GM12878 (cell line): Measurements from ENCODE around the gene FBXO8. TPM values are rescaled to one million over a fixed set of nuclear protein-coding genes. Genes with fewer than 3 reads are reported as not detected.

ENCODE experiments used
- ATAC-seq: fragments of 200-7000 bp; cut with Tn5 transposase; 3 replicates; pipeline ENCODE4 v1.9.1; 2020; ENCODE audit warnings: mild to moderate bottlenecking, moderate library complexity
- BruUV-seq: library from RNA; stranded (reverse); fragments of 400-500 nt; replicated peaks from 2 replicates; lab custom pipeline; 2021; lab: Mats Ljungman, UMichigan
- CTCF ChIA-PET: fragments of 300-600 bp; sonication (Branson Sonifier 250); formaldehyde crosslinking; extraction: SDS; loops from one replicate; lab custom pipeline; 2021; ENCODE audit warnings: inconsistent platforms; lab: Yijun Ruan, JAX
- POLR2A ChIA-PET: fragments of 350-600 bp; formaldehyde crosslinking; extraction: SDS; loops from one replicate; lab custom pipeline; 2021; ENCODE audit warnings: inconsistent platforms; lab: Charles Lee
- RAD21 ChIA-PET: fragments of 300-600 bp; sonication (Branson Sonifier 250); formaldehyde crosslinking; loops from one replicate; lab custom pipeline; 2023; ENCODE audit warnings: antibody characterized with exemption; ENCODE audit not compliant: unreplicated experiment; lab: Charles Lee
- SMC1A ChIA-PET: fragments of 300-600 bp; sonication (Branson Sonifier 250); formaldehyde crosslinking; loops from one replicate; lab custom pipeline; 2023; ENCODE audit not compliant: unreplicated experiment, uncharacterized antibody; lab: Charles Lee
- DNase-seq: peaks from one replicate; pipeline ENCODE4 v3.0.0-alpha.2; 2011; ENCODE audit warnings: low read depth, low spot score
- FAIRE-seq: peaks from 3 replicates; lab custom pipeline; 2011; peaks lifted over from hg19 to GRCh38; lab: Jason Lieb, UNC
- H2AFZ ChIP-seq: 2 replicates; pipeline ENCODE4 v1.6.0; 2011; ENCODE audit warnings: low read depth, low read length, control low read depth; ENCODE audit not compliant: control insufficient read depth
- H3K27ac ChIP-seq: 2 replicates; pipeline ENCODE4 v1.5.1; 2011; ENCODE audit warnings: control low read depth; ENCODE audit not compliant: control insufficient read depth, insufficient read depth
- H3K27me3 ChIP-seq, 2 experiments: replicated peaks in 1 of 2; 2 replicates each; pipeline versions ENCODE4 v1.6.0 to v1.6.1; 2011; ENCODE audit warnings: low read length in 1 of 2; ENCODE audit not compliant: control insufficient read depth in 2 of 2, insufficient read depth in 2 of 2
- H3K36me3 ChIP-seq, 2 experiments: 2 replicates each; pipeline ENCODE4 v1.5.1; 2011; ENCODE audit warnings: low read length in 1 of 2; ENCODE audit not compliant: control insufficient read depth in 2 of 2, insufficient read depth in 2 of 2
- H3K4me1 ChIP-seq: 2 replicates; pipeline ENCODE4 v1.6.1; 2011; ENCODE audit warnings: mild to moderate bottlenecking, low read length, moderate library complexity, mixed read lengths; ENCODE audit not compliant: control insufficient read depth, insufficient read depth
- H3K4me2 ChIP-seq: 2 replicates; pipeline ENCODE4 v1.6.0; 2011; ENCODE audit warnings: control low read depth; ENCODE audit not compliant: control insufficient read depth, insufficient read depth
- H3K4me3 ChIP-seq: fragments of 200-600 bp; sonication (generic); 2 replicates; pipeline ENCODE4 v1.5.1; 2016
- H3K79me2 ChIP-seq: 2 replicates; pipeline ENCODE4 v1.6.0; 2011; ENCODE audit warnings: low read length; ENCODE audit not compliant: control insufficient read depth, insufficient read depth
- H3K9ac ChIP-seq: 2 replicates; pipeline ENCODE4 v1.8.0; 2011; ENCODE audit warnings: low read length, control low read depth, mixed read lengths; ENCODE audit not compliant: control insufficient read depth, insufficient read depth
- H3K9me3 ChIP-seq: replicated peaks from 3 replicates; pipeline ENCODE4 v1.5.1; 2011; ENCODE audit warnings: mild to moderate bottlenecking, low read length; ENCODE audit not compliant: control insufficient read depth, insufficient read depth
- H4K20me1 ChIP-seq: 2 replicates; pipeline ENCODE4 v1.6.0; 2011; ENCODE audit not compliant: control insufficient read depth, insufficient read depth
- ATF7 ChIP-seq: fragments of 450-650 bp; IDR thresholded peaks from 2 replicates; pipeline ENCODE4 v1.6.1; 2016; ENCODE audit warnings: low read depth, mild to moderate bottlenecking
- BACH1 ChIP-seq: fragments of 450-650 bp; IDR thresholded peaks from 2 replicates; pipeline ENCODE4 v1.6.1; 2017; ENCODE audit warnings: mild to moderate bottlenecking, borderline replicate concordance
- CBX5 ChIP-seq: sonication (generic); IDR thresholded peaks from 2 replicates; pipeline ENCODE4 v1.6.1; 2016; ENCODE audit warnings: low read depth, moderate library complexity, mild to moderate bottlenecking, inconsistent platforms
- CHD1 ChIP-seq: IDR thresholded peaks from 2 replicates; pipeline ENCODE4 v1.6.1; 2012; ENCODE audit warnings: low read depth, low read length, improper control_type of control experiment
- DPF2 ChIP-seq: fragments of 450-650 bp; IDR thresholded peaks from 2 replicates; pipeline ENCODE4 v1.6.1; 2017; ENCODE audit warnings: mild to moderate bottlenecking
- EED ChIP-seq: sonication (generic); IDR thresholded peaks from 2 replicates; pipeline ENCODE4 v1.6.1; 2016; ENCODE audit warnings: antibody characterized with exemption, low read depth
- GATAD2B ChIP-seq: fragments of 450-650 bp; conservative IDR thresholded peaks from 2 replicates; pipeline ENCODE4 v1.6.1; 2017; ENCODE audit warnings: low read depth, mild to moderate bottlenecking, moderate library complexity
- JUNB ChIP-seq: IDR thresholded peaks from 2 replicates; pipeline ENCODE4 v1.6.1; 2016; ENCODE audit warnings: antibody characterized with exemption, mild to moderate bottlenecking
- MTA3 ChIP-seq: IDR thresholded peaks from 2 replicates; pipeline ENCODE4 v1.6.1; 2012; ENCODE audit warnings: low read length, inconsistent platforms, borderline replicate concordance
- POU2F2 ChIP-seq: IDR thresholded peaks from 3 replicates; pipeline ENCODE4 v1.6.1; 2011; ENCODE audit warnings: low read depth, mild to moderate bottlenecking, low read length, borderline replicate concordance
- SRF ChIP-seq, 2 experiments: IDR thresholded peaks; 2 replicates each; pipeline ENCODE4 v1.6.1; 2011; ENCODE audit warnings: low read depth in 2 of 2, low read length in 2 of 2, mild to moderate bottlenecking in 1 of 2, moderate library complexity in 1 of 2
- YBX1 ChIP-seq: fragments of 450-650 bp; IDR thresholded peaks from 2 replicates; pipeline ENCODE4 v1.6.1; 2016; ENCODE audit warnings: antibody characterized with exemption
- WGBS: methylation state at CpG from one replicate; pipeline ENCODE4 v1.1.6; 2016; ENCODE audit warnings: low lambda C conversion rate; ENCODE audit not compliant: insufficient replicate concordance, insufficient coverage; ENCODE audit errors: missing lambda C conversion rate; 5-methylcytosine and 5-hydroxymethylcytosine counted together
- in situ Hi-C: fragments of 300-500 bp; cut with MboI; formaldehyde crosslinking; loops from 9 replicates; pipeline ENCODE4 v1.14.3; 2018; ENCODE audit warnings: mixed read lengths
- intact Hi-C: fragments of 100-400 bp; cut with micrococcal nuclease; formaldehyde crosslinking; loops from one replicate; pipeline ENCODE4 v1.14.2; 2022; ENCODE audit not compliant: unreplicated experiment
- polyA plus RNA-seq, 11 experiments: library from polyadenylated mRNA; depleted of rRNA in 4 of 11; unstranded in 6 of 11; stranded (reverse) in 5 of 11; fragments of >200 nt; fragmentation: Nextera tagmentation in 4 of 11; fragmentation: Illumina TruSeq in 1 of 11; extraction: Ambion mirVana in 4 of 11; extraction: Trizol in 1 of 11; gene quantifications; 1 replicate in 1 of 11; 2 replicates in 10 of 11; pipeline versions ENCODE4 v1.2.1 to v1.2.3, GENCODE V29; 2011 to 2016; ENCODE audit warnings: inconsistent platforms in 2 of 11, missing spikeins in 2 of 11, low read depth in 1 of 11
- total RNA-seq, 4 experiments: library from RNA; depleted of rRNA in 3 of 4; stranded (reverse); fragments of >200 nt in 3 of 4; fragmentation: Illumina TruSeq in 1 of 4; extraction: Trizol in 1 of 4; gene quantifications; 2 replicates each; pipeline versions ENCODE4 v1.2.1 to v1.2.3, GENCODE V29; 2013 to 2021
- TF ChIP-seq, protein P1 (sequence below), 3 experiments: IDR thresholded peaks in 2 of 3; conservative IDR thresholded peaks in 1 of 3; 2 replicates each; pipeline ENCODE4 v1.5.1; 2011; ENCODE audit warnings: low read depth in 3 of 3, low read length in 3 of 3, mild to moderate bottlenecking in 3 of 3, control low read depth in 2 of 3, moderate library complexity in 2 of 3, inconsistent platforms in 1 of 3, mixed read lengths in 1 of 3; ENCODE audit not compliant: control insufficient read depth in 2 of 3, insufficient read depth in 1 of 3; ENCODE audit errors: extremely low read depth in 1 of 3
- TF ChIP-seq, protein P2 (sequence below): fragments of 450-650 bp; IDR thresholded peaks from 2 replicates; pipeline ENCODE4 v1.6.1; 2018; ENCODE audit warnings: borderline replicate concordance, mild to moderate bottlenecking; ENCODE audit not compliant: partially characterized antibody

FBXO8 gene
- total and polyA plus RNA-seq, 10 of the 15 experiments (the other 5 are each of a cell fraction or from before 2014, with no cell fraction given): 11.3 to 38.1 (median 16.8) TPM

DNA sequence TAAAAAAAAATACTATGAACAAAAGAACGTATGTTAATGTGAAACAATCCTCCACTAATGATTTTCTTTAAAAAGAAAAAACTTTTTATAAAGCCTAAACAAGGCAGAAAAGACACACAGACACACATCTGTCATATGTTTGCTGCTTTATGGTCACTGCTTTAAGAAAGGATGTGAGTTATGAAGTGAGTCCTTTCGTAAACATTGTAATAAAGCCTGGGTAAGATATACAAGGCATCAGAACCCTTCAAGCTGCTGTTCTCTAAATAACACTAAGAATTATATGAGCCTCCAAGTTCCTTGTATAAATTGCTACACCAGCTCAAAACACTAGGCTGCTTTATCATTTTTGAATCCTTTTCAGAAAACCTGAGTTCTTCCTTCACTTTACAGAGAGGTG is 81.6 kb downstream of the FBXO8 start:
- H3K36me3 ChIP-seq: no peaks in the 10 kb centered on the region
- no peak overlapping the region for H3K4me3 ChIP-seq
- H2AFZ ChIP-seq: no peak overlapping the region
- H3K27ac ChIP-seq: no peak overlapping the region
- ATAC-seq (no peak), DNase-seq (no peak), FAIRE-seq (no peak)
- SMC1A ChIA-PET: no interaction called here
- CTCF ChIA-PET: no interaction called here
- intact Hi-C loops (no loop called here), in situ Hi-C loops (no loop called here)
- H3K9ac ChIP-seq: no peak overlapping the region
- 40% methylated on average over 2 of the region's 2 CpGs for WGBS
- no peaks in the 10 kb centered on the region for H3K9me3 ChIP-seq
- RAD21 ChIA-PET: no interaction called here
- H3K79me2 ChIP-seq: no peaks in the 10 kb centered on the region
- H3K4me2 ChIP-seq: no peak overlapping the region
- H3K27me3 ChIP-seq: no peaks in the 10 kb centered on the region
- TF ChIP-seq BACH1: no peak
- TF ChIP-seq ATF7: no peak
- no peak for TF ChIP-seq CHD1
- TF ChIP-seq, protein P1, sequence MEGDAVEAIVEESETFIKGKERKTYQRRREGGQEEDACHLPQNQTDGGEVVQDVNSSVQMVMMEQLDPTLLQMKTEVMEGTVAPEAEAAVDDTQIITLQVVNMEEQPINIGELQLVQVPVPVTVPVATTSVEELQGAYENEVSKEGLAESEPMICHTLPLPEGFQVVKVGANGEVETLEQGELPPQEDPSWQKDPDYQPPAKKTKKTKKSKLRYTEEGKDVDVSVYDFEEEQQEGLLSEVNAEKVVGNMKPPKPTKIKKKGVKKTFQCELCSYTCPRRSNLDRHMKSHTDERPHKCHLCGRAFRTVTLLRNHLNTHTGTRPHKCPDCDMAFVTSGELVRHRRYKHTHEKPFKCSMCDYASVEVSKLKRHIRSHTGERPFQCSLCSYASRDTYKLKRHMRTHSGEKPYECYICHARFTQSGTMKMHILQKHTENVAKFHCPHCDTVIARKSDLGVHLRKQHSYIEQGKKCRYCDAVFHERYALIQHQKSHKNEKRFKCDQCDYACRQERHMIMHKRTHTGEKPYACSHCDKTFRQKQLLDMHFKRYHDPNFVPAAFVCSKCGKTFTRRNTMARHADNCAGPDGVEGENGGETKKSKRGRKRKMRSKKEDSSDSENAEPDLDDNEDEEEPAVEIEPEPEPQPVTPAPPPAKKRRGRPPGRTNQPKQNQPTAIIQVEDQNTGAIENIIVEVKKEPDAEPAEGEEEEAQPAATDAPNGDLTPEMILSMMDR (IDR thresholded peaks at IDR 0.05 in 2 of 3, conservative IDR thresholded peaks at IDR 0.05 in 1 of 3; ENCODE audit: control insufficient read depth in 2 of 3, extremely low read depth in 1 of 3, insufficient read depth in 1 of 3, low read depth in 3 of 3, low read length in 3 of 3): no peak
- TF ChIP-seq YBX1: no peak
- no peak for TF ChIP-seq CBX5
- no peak for TF ChIP-seq JUNB
- TF ChIP-seq MTA3: no peak
- no peak for TF ChIP-seq SRF (IDR thresholded peaks at IDR 0.05; ENCODE audit: low read depth in 2 of 2, low read length in 2 of 2)
- no peak for TF ChIP-seq POU2F2
- no peak for TF ChIP-seq DPF2
- TF ChIP-seq EED: no peak
- no peak for TF ChIP-seq GATAD2B
- TF ChIP-seq, protein P2, sequence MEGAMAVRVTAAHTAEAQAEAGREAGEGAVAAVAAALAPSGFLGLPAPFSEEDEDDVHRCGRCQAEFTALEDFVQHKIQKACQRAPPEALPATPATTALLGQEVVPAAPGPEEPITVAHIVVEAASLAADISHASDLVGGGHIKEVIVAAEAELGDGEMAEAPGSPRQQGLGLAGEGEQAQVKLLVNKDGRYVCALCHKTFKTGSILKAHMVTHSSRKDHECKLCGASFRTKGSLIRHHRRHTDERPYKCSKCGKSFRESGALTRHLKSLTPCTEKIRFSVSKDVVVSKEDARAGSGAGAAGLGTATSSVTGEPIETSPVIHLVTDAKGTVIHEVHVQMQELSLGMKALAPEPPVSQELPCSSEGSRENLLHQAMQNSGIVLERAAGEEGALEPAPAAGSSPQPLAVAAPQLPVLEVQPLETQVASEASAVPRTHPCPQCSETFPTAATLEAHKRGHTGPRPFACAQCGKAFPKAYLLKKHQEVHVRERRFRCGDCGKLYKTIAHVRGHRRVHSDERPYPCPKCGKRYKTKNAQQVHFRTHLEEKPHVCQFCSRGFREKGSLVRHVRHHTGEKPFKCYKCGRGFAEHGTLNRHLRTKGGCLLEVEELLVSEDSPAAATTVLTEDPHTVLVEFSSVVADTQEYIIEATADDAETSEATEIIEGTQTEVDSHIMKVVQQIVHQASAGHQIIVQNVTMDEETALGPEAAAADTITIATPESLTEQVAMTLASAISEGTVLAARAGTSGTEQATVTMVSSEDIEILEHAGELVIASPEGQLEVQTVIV: no peak
- no peaks in the 10 kb centered on the region for H3K4me1 ChIP-seq
- no peaks in the 10 kb centered on the region for H4K20me1 ChIP-seq
- POLR2A ChIA-PET: no interaction called here
- BruUV-seq: no TSS peak
